Muscle layer of duodenum (tissue), 2 donors: ENCODE data around the gene NOSTRIN.

ENCODE experiments used
- H3K27ac ChIP-seq: one replicate; pipeline ENCODE4 v1.7.0; 2013; ENCODE audit warnings: mild to moderate bottlenecking, low read length
- H3K27me3 ChIP-seq: one replicate; pipeline ENCODE4 v1.7.0; 2013; ENCODE audit warnings: low read depth, mild to moderate bottlenecking, control low read depth, low read length
- H3K36me3 ChIP-seq, 2 donors: one replicate each; pipeline ENCODE4 v1.7.0; 2013; ENCODE audit warnings: low read length in 2 of 2, control low read depth in 1 of 2, mild to moderate bottlenecking in 1 of 2; ENCODE audit not compliant: insufficient read depth in 2 of 2, control insufficient read depth in 1 of 2
- H3K4me1 ChIP-seq, 2 donors: one replicate each; pipeline ENCODE4 v1.7.0; 2013; ENCODE audit warnings: low read length in 2 of 2, mild to moderate bottlenecking in 2 of 2, control low read depth in 1 of 2, moderate library complexity in 1 of 2; ENCODE audit not compliant: insufficient read depth in 2 of 2, control insufficient read depth in 1 of 2
- H3K4me3 ChIP-seq, 2 donors: one replicate each; pipeline ENCODE4 v1.7.0; 2013; ENCODE audit warnings: low read length in 2 of 2, low read depth in 1 of 2, mild to moderate bottlenecking in 1 of 2
- H3K9me3 ChIP-seq, 2 donors: one replicate each; pipeline ENCODE4 v1.7.0; 2013; ENCODE audit warnings: low read length in 2 of 2, control low read depth in 1 of 2, mild to moderate bottlenecking in 1 of 2; ENCODE audit not compliant: control insufficient read depth in 1 of 2
- donor health status: healthy.

NOSTRIN gene

DNA sequence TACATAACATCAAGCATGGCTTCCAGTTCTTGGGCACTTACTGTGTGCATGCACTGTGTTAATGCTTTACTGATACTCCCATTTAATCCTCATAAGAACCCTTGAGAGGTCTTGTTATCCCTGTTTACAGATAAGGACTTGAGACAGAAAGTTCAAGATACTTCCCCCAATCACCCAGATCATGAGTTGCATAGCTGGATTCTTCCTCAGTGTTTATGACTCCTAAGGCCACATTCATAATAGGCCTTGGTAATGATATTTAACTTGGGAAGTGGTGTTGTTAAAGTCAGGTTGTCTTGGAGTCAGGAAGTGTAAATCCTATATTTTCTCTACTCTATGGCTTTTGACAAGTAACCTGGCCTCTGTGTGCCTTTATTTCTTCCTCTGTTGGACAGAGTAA is 22.7 kb downstream of the NOSTRIN start:
- Histone ChIP-seq H3K27ac (no peak overlapping the region), H3K4me1 (no peaks in the 10 kb centered on the region), H3K9me3 (no peaks in the 10 kb centered on the region), H3K4me3 (no peak overlapping the region), H3K27me3 (no peaks in the 10 kb centered on the region), H3K36me3 (no peaks in the 10 kb centered on the region)

GRCh38 chr2:168830958-168831357 is 28.5 kb downstream of the NOSTRIN start:
- no peak overlapping the region for H3K4me3 ChIP-seq
- no peaks in the 10 kb centered on the region for H3K4me1 ChIP-seq
- no peaks in the 10 kb centered on the region for H3K36me3 ChIP-seq
- H3K27ac ChIP-seq = no peak overlapping the region
- H3K9me3 ChIP-seq = no peaks in the 10 kb centered on the region
- no peaks in the 10 kb centered on the region for H3K27me3 ChIP-seq

DNA sequence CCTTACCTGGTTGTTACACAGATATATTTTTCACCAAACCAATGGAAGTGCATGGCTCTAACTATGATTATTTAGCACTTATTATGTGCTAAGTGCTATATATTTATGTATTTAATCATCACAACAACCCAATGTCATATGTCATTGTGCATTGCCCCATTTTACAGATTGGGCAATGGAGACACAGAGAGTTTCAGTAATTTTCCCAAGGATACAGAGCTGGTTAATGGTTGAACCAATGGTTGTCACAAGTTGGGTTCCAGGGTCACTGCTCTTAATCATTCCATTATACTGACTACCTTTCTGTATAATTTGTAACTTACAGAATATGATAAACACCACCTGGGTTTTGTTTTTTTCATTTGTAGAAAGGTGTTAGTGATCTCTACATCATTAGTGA is 29.2 kb downstream of the NOSTRIN start:
- Histone ChIP-seq H3K27ac (no peak overlapping the region), H3K4me3 (no peak overlapping the region), H3K27me3 (no peaks in the 10 kb centered on the region), H3K9me3 (no peaks in the 10 kb centered on the region), H3K36me3 (no peaks in the 10 kb centered on the region), H3K4me1 (no peaks in the 10 kb centered on the region)

DNA sequence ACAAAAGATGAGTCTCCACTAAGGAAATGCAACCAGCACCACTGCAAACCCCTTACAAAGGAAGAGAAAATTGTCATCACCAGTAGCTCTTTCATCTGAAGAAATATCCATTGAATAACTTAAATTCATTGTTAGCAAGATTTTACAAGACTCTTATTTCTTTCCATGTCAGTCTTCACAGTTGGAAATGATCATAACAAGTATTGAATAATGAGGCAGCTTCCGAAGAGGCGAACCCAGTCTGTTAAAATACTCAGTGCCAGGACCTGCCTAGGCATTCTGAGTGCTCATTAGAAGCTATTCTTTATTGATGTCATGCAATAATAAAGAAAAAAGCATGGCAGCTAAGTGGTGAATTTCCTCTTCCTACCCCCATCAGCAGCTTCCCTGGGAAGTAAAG is 33.5 kb downstream of the NOSTRIN start:
- Histone ChIP-seq H3K4me1 (no peaks in the 10 kb centered on the region), H3K4me3 (no peak overlapping the region), H3K27me3 (no peaks in the 10 kb centered on the region), H3K27ac (no peak overlapping the region), H3K9me3 (no peaks in the 10 kb centered on the region), H3K36me3 (no peaks in the 10 kb centered on the region)

- Histone ChIP-seq H3K27me3 (no peaks in the 10 kb centered on the region), H3K27ac (no peak overlapping the region), H3K36me3 (no peaks in the 10 kb centered on the region), H3K9me3 (no peaks in the 10 kb centered on the region), H3K4me1 (no peaks in the 10 kb centered on the region), H3K4me3 (no peak overlapping the region)
These were observed 39.0 kb downstream of the NOSTRIN start for GRCh38 chr2:168841445-168841844.

DNA sequence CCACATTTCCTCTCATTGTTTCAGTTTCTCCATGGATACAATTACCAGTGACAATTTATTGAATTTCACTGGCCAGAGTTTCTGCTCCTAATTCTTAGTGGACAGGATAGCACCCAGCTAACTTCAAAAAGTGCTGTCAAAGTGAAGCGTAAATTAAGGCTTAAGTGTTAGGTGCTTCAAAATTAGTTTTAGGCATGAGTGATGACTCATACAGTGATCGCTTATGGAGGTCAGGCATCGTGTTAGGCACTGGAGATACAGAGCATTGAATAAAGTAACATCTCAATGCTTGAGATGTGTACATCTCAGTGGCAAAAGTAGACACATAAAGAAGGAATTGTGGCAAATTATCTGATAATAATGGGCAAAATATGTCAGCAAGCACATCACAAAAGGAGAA is 40.8 kb downstream of the NOSTRIN start:
- Histone ChIP-seq H3K4me1 (no peaks in the 10 kb centered on the region), H3K27ac (no peak overlapping the region), H3K36me3 (no peaks in the 10 kb centered on the region), H3K4me3 (no peak overlapping the region), H3K9me3 (no peaks in the 10 kb centered on the region), H3K27me3 (no peaks in the 10 kb centered on the region)

DNA sequence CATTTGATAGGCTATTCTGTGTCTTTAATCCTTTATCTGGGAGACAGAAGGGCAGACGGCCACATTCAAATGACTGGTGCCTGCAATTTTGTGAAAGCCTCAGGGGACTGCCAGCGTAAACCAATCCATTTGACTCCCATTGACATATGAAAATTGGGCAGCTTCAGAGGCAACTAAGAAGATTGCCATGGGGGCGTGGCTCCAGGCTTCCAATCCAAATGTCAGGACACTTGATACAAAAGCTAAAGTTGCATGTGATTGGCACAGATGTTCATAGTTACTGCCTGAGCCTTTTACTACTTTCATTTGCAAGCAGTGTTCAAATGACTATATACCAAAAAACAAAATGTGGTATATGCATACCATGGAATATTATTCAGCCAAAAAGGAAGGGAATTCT is 45.8 kb downstream of the NOSTRIN start:
- H3K27me3 ChIP-seq = no peaks in the 10 kb centered on the region
- H3K36me3 ChIP-seq = no peaks in the 10 kb centered on the region
- H3K4me3 ChIP-seq = no peak overlapping the region
- H3K9me3 ChIP-seq = no peaks in the 10 kb centered on the region
- H3K27ac ChIP-seq = no peak overlapping the region
- H3K4me1 ChIP-seq = no peaks in the 10 kb centered on the region

DNA sequence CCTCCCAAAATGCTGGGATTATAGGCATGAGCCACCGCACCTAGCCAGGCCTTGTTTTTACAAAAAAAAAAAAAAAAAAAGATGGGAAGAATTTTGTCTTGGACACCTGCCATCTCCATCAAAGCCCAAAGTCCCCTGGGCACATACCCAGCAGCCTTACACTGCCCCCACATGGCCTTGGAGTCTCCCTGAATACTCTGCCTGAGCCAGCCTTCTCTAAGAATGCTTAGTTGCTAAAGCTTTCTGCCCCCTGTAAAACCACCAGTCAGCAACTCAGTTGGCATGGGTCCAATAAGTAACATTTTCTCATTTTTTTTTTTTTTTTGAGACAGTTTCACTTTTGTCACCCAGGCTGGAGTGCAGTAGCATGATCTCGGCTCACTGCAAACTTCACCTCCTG is 47.2 kb downstream of the NOSTRIN start:
- H3K27me3 ChIP-seq = no peaks in the 10 kb centered on the region
- H3K9me3 ChIP-seq = no peaks in the 10 kb centered on the region
- H3K27ac ChIP-seq = no peak overlapping the region
- H3K4me1 ChIP-seq = no peaks in the 10 kb centered on the region
- H3K4me3 ChIP-seq = no peak overlapping the region
- no peaks in the 10 kb centered on the region for H3K36me3 ChIP-seq

GRCh38 chr2:168850846-168851245 is 48.4 kb downstream of the NOSTRIN start:
- H3K9me3 ChIP-seq = no peaks in the 10 kb centered on the region
- no peak overlapping the region for H3K27ac ChIP-seq
- H3K27me3 ChIP-seq = no peaks in the 10 kb centered on the region
- H3K36me3 ChIP-seq = no peaks in the 10 kb centered on the region
- H3K4me1 ChIP-seq = no peaks in the 10 kb centered on the region
- no peak overlapping the region for H3K4me3 ChIP-seq

DNA sequence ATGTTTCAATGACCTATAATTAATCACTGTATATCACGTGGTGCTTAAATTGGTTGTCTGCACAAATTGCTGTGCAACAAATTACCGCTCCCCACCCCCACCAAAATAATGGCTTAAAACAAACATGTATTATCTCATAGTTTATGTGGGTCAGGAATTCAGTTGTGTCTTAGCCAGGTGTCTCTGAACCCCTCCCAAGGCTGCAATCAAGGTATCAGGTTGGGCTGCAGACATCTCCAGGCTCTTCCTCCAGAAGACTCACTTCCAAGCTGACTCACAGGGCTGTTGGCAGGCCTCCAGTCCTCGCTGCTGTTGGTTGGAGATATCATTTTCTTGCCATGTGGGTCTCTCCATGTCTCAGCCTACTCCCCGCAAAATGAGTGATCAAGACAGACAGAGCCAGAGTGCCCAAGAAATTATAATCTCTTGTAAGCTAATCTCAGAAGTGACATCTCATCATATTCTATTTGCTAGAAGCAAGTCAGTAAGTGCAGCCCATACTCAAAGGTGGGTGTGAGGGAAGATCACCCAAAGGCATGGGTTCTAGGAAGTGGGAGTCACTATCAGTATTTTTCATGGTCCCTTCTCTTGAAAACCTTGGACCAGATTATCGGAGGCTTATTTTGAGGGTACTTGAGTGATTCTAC is 49.4 kb downstream of the NOSTRIN start:
- Histone ChIP-seq H3K4me1 (no peaks in the 10 kb centered on the region), H3K27ac (no peak overlapping the region), H3K27me3 (no peaks in the 10 kb centered on the region), H3K36me3 (no peaks in the 10 kb centered on the region), H3K9me3 (no peaks in the 10 kb centered on the region), H3K4me3 (no peak overlapping the region)

- Histone ChIP-seq H3K9me3 (no peaks in the 10 kb centered on the region), H3K4me3 (no peak overlapping the region), H3K4me1 (no peaks in the 10 kb centered on the region), H3K36me3 (no peaks in the 10 kb centered on the region), H3K27me3 (no peaks in the 10 kb centered on the region), H3K27ac (no peak overlapping the region)
These were observed 50.0 kb downstream of the NOSTRIN start for GRCh38 chr2:168852481-168852880.

DNA sequence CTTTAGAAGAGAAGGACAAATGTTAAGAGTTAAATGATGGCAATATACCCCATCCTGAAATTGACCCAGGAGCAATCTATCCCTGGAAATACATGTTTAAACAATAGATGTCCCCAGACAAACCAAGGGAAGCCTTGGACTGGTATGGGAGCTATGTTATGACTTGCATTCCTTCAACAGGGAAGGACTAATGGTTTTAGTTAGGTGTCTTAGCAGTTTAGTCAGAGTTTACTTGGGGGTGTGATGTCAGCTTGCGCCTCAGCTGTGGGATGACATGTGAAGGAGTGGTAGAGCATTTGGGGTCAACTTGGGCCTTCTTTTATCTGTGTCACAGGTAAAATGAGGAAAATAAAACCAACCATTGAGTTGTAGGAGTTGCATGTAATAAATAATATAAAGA is 51.0 kb downstream of the NOSTRIN start:
- Histone ChIP-seq H3K27ac (no peak overlapping the region), H3K4me1 (no peaks in the 10 kb centered on the region), H3K36me3 (no peaks in the 10 kb centered on the region), H3K4me3 (no peak overlapping the region), H3K27me3 (no peaks in the 10 kb centered on the region), H3K9me3 (no peaks in the 10 kb centered on the region)
